Prostate gland (tissue), 2 donors: Measurements from ENCODE around the gene TMPRSS9. TPM values are rescaled to one million over a fixed set of nuclear protein-coding genes. Genes with fewer than 3 reads are reported as not detected.

ENCODE experiments used
- DNase-seq: peaks from one replicate; pipeline ENCODE4 v3.0.0-alpha.2; 2019; ENCODE audit warnings: low spot score
- H3K27ac ChIP-seq, 2 donors: fragments of 200-600 bp; sonication (generic); 2 replicates each; pipeline ENCODE4 v1.5.1; 2017 to 2019
- H3K27me3 ChIP-seq: fragments of 200-600 bp; sonication (generic); replicated peaks from 2 replicates; pipeline ENCODE4 v1.5.1; 2019; ENCODE audit not compliant: insufficient read depth
- H3K36me3 ChIP-seq, 2 donors: fragments of 200-600 bp; sonication (generic); 1 replicate in 1 of 2; 2 replicates in 1 of 2; pipeline versions ENCODE4 v1.5.1 to v1.8.1; 2017 to 2019
- H3K4me1 ChIP-seq: fragments of 200-600 bp; sonication (generic); replicated peaks from 2 replicates; pipeline ENCODE4 v1.5.1; 2019
- H3K4me3 ChIP-seq, 2 donors: fragments of 200-600 bp; sonication (generic); 2 replicates each; pipeline ENCODE4 v1.5.1; 2017 to 2019
- H3K9me3 ChIP-seq: fragments of 200-600 bp; sonication (generic); 2 replicates; pipeline ENCODE4 v1.5.1; 2017
- CTCF ChIP-seq, 4 experiments: fragments of 200-600 bp in 2 of 4; fragments of 450-650 bp in 2 of 4; sonication (generic) in 2 of 4; IDR thresholded peaks; 1 replicate in 3 of 4; 2 replicates in 1 of 4; pipeline ENCODE4 v1.5.1; 2016 to 2019; ENCODE audit warnings: antibody characterized with exemption in 4 of 4, mild to moderate bottlenecking in 2 of 4, moderate library complexity in 2 of 4
- POLR2A ChIP-seq: fragments of 450-650 bp; IDR thresholded peaks from one replicate; pipeline ENCODE4 v1.6.1; 2016; ENCODE audit warnings: antibody characterized with exemption, mild to moderate bottlenecking
- POLR2AphosphoS5 ChIP-seq: sonication (generic); formaldehyde crosslinking; IDR thresholded peaks from one replicate; pipeline ENCODE4 v1.6.1; 2017; ENCODE audit warnings: antibody characterized with exemption
- WGBS: methylation state at CpG from one replicate; pipeline ENCODE4 v1.1.5; 2018; 5-methylcytosine and 5-hydroxymethylcytosine counted together
- intact Hi-C: fragments of 100-400 bp; cut with DNase I; formaldehyde crosslinking; loops from one replicate; pipeline ENCODE4 v1.14.2; 2022
- total RNA-seq, 2 donors: library from RNA; depleted of rRNA; stranded (reverse); fragments of >200 nt; gene quantifications; one replicate each; pipeline ENCODE4 v1.1.0, GENCODE V29; 2016

TMPRSS9 gene
- total RNA-seq, 2 donors from 2014 or later, result 0.14 to 2.2 TPM

- H3K4me3 ChIP-seq, result no peak overlapping the region
- no peaks in the 10 kb centered on the region for H3K9me3 ChIP-seq
Observed at GRCh38 chr19:2324220-2324948, 35.7 kb upstream of the TMPRSS9 start.

DNA sequence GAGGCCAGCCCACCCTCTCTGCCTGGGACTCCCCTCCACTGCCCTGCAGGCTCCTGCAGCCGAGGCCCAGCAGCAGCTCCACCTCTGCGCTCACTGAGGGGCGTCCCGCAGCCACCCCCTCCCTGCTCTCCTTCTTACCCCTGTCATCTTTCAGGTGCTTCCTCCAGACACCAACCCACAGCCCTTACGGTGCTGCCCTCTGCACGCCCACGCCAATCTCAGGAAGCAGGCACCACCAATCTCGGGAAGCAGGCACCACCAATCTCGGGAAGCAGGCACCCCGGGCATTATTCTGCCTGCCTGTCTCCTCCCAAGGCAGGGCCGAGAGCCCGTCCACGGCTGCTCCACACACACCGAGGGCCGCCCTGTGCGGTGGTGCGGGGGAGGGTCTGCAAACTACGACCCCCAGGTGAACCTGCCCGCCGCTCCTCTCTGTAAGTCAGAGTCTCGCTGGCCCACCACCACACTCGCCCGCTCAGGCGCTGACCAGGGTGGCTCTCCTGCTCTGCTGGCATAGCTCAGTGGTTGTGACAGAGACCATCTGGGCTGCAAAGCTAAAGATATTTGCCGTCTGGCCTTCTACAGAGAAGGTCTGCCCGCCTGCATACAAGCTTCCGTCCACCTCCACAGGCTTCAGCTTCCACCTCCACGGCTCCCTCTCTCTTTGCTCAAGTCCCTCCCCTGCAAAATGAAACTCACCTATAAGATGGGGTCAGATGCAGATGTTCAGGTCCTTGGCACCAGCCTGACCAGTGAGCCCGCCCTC lies 34.6 kb upstream of the TMPRSS9 start:
- 71% methylated on average over 29 of the region's 29 CpGs for WGBS
- Histone ChIP-seq H3K27me3 (no peaks in the 10 kb centered on the region), H3K27ac (no peak overlapping the region), H3K4me1 (peaks cover 10% of the 10 kb centered on the region), H3K36me3 (no peaks in the 10 kb centered on the region), H3K4me3 (no peak overlapping the region), H3K9me3 (no peaks in the 10 kb centered on the region)
- intact Hi-C loops, result loop anchor here (10.0 kb wide), 1 partner anchor 91 kb away; the partner anchor contains the start of genes PLEKHJ1 and SF3A2
- DNase-seq, result no peak
- TF ChIP-seq CTCF (IDR thresholded peaks at IDR 0.05), result no peak
- no peak for TF ChIP-seq POLR2A
- TF ChIP-seq POLR2AphosphoS5, result no peak

More at GRCh38 chr19:2324220-2324948, 35.7 kb upstream of the TMPRSS9 start:
- Histone ChIP-seq H3K27ac (no peak overlapping the region), H3K36me3 (no peaks in the 10 kb centered on the region), H3K4me1 (peaks cover 10% of the 10 kb centered on the region), H3K27me3 (no peaks in the 10 kb centered on the region)
- intact Hi-C loops, result loop anchor here (10.0 kb wide), 1 partner anchor 90 kb away; the partner anchor contains the start of genes PLEKHJ1 and SF3A2
- DNase-seq, result no peak
- TF ChIP-seq POLR2AphosphoS5, result no peak
- no peak for TF ChIP-seq CTCF (IDR thresholded peaks at IDR 0.05)
- no peak for TF ChIP-seq POLR2A
- 87% methylated on average over 34 of the region's 34 CpGs for WGBS

GRCh38 chr19:2326699-2327360 lies 33.2 kb upstream of the TMPRSS9 start:
- H3K4me3 ChIP-seq, result no peak overlapping the region
- WGBS, result 84% methylated on average over 16 of the region's 16 CpGs

More at GRCh38 chr19:2326699-2327360, 33.2 kb upstream of the TMPRSS9 start:
- Histone ChIP-seq H3K4me1 (peaks cover 10% of the 10 kb centered on the region), H3K27ac (no peak overlapping the region), H3K36me3 (no peaks in the 10 kb centered on the region), H3K27me3 (no peaks in the 10 kb centered on the region), H3K9me3 (no peaks in the 10 kb centered on the region)
- no peak for DNase-seq
- intact Hi-C loops, result loop anchor here (10.0 kb wide), 1 partner anchor 92 kb away; the partner anchor contains the start of genes PLEKHJ1 and SF3A2
- no peak for TF ChIP-seq POLR2A
- TF ChIP-seq CTCF (IDR thresholded peaks at IDR 0.05), result no peak
- no peak for TF ChIP-seq POLR2AphosphoS5
